GM19023 (cell line): ENCODE measurements around the gene TNIP2.
"Not testable (repeated sequence)": the region's sequence is repeated elsewhere in the genome, so short reads cannot be mapped to it uniquely, and the experiment has no call there.

Experiments
- ATAC-seq: cut with Tn5 transposase; IDR thresholded peaks from one replicate; pipeline ENCODE4 v1.9.1; 2021; ENCODE audit warnings: mild to moderate bottlenecking, moderate library complexity; ENCODE audit not compliant: unreplicated experiment

The TNIP2 gene

DNA sequence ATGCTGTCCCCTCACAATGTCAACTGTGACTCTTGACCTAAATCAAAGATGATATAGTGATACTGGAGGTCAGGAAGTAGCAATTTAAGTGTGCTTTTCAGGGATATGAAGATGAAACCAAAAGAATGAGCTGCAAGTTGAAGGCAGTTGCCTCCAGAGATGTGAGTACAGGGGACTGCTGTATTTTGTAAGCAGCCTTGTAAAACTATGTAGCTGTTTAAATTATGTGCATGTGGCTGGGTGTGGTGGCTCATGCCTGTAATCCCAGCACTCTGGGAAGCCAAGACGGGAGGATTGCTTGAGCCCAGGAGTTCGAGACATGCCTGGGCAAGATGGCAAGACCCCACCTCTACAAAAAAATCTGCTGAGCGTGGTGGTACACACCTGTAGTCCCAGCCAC, 15.1 kb upstream of the TNIP2 start:
- ATAC-seq = no peak

DNA sequence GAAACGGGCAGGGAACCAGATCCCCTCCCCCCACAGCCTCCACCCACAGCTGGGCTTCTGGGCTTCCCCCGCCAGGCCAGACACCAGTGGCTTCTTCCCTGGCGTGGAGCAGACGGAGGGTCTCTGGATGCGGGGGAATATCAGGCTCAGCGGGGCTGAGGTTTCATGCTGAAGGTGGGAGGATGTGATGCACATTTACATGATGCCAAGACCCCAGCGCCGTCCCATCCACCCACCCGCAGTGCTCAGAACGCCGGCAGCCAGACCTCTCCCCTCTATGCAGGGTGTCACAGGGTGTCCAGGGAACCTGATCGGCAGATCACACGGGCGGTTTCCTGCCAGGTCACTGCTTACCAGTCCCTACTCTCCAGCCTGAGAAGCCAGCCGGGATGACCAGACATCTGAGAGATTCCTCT, 12.8 kb upstream of the TNIP2 start:
- no peak for ATAC-seq

DNA sequence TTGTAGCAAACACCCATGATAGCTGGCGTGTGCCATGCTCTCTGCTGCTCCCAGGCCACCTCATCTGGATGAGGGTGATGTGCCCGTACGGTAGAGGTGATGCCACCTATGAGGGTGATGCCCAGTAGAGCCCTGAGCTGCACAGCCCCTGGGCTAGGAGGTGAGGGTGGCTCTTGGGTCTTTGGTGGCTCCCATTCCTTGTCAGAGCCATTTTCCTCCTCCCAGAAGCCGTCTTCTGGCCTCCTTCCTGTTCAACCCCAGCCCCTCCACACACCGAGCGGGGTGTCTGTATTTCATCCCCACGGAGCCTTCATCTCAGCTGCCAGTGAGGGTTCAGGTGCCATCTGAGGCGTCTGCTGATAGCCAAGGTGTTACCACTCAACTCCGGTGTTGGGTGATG, 12.0 kb upstream of the TNIP2 start:
- ATAC-seq = no peak

DNA sequence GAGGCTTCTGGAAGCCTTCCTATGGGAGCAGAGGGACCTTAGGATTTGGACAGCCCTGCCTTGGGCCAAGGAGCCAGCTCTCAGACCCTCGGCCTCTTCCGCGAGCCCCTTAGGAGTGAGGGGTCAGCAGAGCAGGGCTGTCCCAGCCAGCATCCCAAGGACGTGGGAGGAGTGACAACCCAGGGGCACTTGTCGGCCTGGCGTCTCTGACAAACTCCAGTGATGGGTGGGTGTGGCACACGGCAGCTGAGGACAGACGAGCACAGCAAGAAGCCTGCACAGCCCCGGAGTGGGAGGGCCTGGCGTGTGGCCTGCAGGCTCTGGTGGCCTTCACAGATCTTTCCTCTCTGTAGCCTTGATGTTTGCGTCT, 11.6 kb upstream of the TNIP2 start:
- no peak for ATAC-seq

DNA sequence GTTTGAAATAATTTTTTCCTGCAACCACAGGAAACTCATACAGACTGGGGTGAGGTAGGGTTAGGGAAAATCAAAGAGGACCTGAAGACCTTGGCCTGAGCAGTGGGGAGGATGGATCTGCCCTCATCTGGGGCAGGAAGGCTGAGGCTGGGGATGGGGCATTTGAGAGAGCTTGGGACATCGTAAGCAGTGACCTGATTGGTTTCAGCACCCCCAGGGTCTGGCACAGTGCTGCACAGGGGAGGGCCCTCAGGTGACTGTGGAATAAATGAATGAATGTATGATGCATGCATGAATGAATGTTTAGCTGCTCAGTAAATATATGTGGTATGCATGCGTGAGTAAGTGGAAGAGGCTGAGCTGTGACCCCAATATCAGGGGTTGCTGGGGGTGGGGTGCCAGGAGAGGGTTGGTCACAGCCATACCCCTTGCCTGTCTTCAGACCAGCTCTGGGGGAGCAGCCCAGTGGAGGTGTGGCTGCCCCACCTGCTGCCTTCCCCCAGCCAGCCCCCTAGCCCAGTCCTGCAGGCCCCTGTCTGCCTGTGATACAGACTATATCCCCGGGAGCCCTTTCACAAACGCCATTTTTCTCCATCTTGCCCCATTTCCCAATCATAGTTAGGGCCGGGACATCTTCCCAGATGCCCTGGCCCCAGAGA, 11.0 kb upstream of the TNIP2 start:
- no peak for ATAC-seq

DNA sequence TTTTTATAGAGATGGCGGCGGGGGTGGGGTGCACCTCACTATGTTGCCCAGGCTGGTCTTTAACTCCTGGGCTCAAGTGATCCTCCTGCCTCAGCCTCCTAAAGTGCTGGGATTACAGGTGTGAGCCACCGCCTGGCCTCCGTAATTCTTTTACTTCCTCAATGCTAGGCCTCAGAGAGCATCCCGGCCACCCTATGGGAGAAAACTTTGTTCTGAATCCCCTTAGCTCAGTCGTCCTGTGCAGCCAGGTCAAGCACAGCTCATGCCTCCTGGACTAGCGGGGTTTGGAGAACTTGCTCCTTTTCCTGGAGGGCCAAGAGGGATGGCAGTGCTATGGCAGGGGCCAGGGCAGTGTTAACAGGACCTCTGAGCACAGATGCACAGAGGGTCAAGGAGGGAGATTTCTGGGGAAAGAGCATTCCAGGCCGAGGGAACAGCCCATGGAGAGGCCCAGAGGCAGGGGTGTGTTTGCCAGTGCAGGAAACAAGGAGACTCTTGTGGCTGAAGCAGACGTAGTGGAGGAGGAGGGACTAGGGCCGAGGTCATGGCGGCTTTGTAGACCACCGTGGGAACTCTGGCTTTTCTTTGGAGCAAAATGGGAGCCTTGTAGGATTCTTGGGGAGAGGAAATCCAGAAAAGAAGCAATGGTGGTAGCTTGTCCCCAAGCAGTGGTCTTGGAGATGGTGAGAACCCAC, 9.8 kb upstream of the TNIP2 start:
- no peak for ATAC-seq

DNA sequence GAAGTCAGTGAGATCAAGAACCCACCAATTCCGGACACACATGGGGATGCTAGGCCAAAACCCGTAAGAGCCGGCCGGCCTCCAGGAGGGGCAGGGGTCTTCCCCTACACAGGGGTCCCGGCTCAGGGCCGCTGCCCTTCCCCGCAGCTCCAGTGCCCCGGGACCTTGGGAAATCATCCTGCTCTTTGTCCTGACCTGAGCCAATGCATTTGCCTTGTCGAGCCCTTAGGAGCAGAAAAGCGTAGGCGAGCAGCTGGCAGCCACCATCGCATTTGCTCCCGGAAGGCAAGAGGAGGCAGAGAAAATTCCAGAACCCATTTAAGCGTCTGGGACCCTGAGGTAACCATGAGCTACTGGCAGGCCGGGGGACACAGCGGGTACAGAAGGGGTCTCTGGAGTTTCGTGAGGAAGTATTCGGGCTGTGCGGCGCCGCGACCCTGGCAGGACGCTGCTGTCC, 7.4 kb upstream of the TNIP2 start:
- ATAC-seq = no peak

DNA sequence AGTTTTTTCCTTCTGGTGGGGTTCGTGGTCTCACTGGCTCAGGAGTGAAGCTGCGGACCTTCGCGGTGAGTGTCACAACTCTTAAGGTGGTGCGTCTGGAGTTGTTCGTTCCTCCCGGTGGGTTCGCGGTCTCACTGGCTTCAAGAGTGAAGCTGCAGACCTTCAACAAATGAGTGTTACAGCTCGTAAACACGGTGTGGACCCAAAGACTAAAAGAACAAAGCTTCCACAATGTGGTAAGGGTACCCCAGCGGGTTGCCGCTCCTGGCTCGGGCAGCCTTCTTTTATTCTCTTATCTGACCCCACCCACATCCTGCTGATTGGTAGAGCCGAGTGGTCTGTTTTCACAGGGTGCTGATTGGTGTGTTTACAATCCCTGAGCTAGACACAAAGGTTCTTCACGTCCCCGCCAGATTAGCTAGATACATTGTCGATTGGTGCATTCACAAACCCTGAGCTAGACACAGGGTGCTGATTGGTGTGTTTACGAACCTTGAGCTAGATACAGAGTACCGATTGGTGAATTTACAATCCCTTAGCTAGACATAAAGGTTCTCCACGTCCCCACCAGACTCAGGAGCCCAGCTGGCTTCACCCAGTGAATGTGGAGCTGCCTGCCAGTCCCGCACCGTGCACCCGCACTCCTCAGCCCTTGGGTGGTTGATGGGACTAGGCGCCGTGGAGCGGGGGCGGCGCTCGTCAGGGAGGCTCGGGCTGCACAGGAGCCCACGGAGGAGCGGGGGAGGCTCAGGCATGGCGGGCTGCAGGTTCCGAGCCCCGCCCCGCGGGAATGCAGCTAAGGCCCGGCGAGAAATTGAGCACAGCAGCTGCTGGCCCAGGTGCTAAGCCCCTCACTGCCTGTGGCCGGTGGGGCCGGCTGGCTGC, 6.6 kb upstream of the TNIP2 start:
- not testable (repeated sequence) for ATAC-seq

DNA sequence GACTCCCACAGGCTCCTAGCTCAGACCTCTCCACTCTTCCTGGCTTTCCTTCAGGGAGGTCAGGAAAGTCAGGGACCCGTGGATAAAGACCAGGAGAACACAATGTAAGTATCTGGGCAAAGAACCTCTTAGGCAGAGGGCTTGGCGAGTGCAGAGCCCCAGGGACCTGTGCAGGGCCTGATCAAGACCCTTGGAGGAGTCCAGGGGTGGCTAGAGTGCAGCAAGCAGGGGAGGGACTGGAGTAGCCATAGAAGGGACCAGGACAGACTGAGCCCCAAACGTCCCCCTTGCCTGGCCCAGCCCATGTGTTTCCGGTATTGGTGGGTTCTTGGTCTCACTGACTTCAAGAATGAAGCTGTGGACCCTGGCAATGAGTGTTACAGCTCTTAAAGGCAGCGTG, 5.9 kb upstream of the TNIP2 start:
- ATAC-seq = no peak

DNA sequence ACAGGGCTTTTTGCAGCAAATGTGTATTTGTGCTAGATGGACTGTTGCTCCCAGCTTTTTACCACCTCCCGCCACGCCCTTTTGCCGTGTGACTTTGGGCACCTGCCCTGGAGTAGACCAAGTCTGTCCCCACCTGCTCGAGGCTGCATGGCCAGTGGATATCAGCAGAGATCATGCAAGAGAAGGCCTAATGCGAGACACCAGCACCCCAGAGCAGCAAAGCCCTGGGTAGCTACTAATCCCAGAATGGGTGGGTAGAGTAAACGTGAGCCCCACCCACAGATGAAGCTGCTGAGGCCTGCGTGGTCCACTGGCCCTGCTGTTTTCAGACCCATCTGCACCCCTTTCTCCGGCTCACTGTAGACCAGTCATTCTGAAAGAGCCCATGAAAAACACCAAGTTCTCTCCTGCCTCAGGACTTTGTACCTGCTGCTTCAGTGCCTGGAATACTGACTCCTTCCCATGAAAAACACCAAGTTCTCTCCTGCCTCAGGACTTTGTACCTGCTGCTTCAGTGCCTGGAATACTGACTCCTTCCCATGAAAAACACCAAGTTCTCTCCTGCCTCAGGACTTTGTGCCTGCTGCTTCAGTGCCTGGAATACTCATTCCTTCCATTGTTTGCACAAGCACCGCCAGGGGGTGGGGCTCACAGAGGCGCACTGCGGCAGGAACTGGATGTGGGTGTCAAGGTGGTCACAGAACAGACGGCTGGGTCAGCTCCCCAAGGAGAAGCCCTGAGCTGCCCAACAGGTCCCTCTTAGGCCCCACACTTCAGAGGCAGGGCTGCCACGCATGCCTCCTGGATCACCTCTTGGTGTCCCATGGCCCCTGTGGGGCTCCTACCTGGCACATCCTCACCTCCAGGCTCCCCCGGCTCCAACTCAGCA, 5.1 kb upstream of the TNIP2 start:
- ATAC-seq = no peak

DNA sequence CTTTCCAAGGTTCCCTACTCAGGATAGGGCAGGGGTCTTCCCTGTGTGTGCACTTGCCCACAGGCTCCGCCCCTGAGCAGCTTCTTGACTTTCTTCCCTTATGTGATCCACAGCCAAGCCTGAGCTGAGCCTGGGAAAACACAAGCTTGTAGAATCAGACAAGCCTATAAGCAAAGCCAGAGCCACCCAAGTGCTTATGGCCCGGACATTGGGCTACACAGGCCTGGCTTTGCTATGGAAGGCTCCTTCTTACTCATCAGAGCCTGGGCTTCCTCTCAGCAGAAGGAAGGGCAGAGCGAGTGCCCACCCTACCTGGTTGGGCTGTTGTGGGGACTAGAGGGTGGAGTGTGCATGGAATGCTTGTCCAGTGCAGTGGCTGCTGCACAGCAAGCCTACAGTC, 1.3 kb upstream of the TNIP2 start:
- no peak for ATAC-seq

DNA sequence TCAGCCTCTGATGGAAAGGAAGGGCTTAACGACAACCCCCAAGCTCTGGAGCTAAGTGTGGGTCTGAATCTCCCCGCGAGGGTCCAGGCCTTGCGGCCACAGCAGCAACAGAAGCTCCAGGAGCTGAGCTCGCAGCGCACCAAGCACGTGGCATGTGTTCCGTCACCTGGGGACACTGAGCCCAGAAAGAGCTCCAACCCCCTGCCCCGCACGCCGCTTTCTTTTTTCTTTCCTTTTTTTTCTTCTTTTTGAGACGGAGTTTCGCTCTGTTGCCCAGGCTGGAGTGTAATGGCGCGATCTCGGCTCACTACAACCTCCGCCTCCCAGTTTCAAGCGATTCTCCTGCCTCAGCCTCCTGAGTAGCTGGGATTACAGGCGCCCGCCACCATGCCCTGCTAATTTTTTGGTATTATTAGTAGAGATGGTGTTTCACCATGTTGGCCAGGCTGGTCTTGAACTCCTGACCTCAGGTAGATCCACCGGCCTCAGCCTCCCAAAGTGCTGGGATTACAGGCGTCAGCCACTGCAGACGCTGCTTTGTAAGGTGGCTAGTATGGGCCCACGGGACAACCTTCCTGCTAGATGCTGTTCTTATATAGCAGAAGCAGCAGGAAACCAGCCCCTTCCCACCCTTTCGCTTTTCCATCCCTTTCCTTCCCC, 685 bp upstream of the TNIP2 start:
- ATAC-seq = no peak

DNA sequence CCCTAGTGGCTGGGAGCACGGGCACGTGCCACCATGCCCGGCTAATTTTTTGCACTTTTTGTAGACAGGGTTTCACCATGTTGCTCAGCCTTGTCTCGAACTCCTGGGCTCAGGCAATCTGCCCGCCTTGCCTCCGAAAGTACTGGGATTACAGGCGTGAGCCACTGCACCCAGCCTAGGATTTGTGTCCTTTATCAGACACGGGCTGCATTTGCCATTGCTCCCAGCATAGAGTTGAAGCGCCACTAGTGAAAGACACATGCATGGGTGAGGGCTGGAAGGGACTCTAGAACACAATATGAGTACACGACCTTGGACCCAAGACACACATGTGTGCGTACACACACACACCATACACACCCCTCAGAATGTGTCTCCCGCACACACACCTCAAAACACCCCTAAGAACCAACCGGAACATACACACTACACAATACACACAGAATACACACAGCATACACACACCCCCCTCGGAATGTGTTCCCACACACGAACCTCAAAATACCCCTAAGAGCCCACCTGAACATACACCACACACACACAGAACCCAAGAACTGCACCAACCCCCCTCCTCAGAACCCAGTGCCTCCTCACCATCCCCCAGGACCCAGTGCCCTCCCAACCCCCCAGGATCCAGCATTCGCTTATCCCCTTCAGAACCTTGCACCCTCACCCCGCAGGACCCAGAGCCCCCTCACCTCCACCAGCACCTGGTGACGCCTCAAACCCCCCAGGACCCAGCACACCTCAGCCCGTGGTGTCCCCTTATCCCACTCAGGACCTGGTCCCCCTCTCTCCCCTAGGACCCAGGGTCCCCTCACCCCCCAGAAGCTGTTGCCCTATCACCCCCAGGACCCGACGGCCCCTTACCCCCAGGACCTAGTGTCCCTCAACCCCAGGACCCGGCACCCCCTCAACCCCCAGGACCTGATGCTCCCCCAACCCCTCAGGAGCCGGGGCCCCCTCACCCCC, 1.0 kb downstream of the TNIP2 start:
- no peak for ATAC-seq

DNA sequence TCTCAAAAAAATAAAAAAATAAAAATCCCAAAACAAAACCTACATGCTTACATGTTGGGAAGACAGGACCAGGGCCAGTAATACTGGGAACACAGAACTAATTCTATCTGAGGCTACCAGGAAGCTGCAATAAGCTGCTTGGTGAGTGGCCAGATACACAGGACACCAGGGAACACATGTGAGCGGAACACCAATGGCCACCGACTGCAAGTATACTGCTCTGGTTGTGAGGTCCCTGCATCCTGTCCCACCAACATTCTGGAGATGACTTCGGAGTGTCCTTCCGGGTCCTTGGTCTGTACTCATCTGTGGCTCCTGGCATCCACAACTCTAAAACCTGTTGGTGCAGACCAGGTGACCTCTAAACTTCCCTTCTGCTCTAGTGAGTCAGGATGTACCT, 2.7 kb downstream of the TNIP2 start:
- ATAC-seq = no peak

DNA sequence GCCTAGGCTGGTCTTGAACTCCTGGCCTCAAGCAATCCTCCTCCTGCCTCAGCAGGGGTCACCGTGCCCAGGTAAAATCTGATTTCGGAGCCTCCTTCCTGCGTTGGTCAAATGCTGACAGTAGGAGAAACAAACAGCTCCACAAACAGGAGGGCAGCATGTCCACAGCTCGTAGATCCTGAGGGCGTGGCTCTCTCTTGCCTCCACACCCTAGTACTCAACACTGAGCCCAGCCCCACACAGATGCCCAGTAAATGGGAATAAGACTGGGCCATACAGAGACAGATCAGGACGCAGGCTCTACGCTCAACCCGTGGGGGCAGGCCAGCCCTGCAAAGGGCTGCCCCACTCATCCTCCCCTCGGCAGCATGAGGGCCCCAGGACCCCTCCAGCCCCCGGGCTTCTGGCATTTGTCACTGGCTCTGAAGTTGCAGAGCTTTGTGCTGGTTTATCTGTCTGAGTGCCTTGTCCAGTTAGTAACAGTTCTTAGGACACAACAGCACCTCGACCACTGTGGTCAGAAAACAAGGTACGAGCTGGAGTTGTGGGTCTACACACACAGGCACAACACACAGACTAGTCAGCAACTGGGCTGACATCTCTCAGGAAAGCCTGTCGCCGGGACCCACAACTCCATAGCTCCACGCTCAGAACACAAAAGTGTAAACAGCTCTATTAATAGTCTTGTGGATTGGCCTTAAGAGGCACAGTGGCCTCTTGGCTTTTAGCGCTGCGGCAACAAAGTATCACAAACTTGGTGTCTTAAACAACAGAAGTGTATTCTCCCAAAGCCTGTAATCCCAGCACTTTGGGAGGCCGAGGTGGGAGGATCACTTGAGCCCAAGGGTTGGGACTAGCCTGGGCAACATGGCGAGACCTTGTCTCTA, 5.2 kb downstream of the TNIP2 start:
- no peak for ATAC-seq

DNA sequence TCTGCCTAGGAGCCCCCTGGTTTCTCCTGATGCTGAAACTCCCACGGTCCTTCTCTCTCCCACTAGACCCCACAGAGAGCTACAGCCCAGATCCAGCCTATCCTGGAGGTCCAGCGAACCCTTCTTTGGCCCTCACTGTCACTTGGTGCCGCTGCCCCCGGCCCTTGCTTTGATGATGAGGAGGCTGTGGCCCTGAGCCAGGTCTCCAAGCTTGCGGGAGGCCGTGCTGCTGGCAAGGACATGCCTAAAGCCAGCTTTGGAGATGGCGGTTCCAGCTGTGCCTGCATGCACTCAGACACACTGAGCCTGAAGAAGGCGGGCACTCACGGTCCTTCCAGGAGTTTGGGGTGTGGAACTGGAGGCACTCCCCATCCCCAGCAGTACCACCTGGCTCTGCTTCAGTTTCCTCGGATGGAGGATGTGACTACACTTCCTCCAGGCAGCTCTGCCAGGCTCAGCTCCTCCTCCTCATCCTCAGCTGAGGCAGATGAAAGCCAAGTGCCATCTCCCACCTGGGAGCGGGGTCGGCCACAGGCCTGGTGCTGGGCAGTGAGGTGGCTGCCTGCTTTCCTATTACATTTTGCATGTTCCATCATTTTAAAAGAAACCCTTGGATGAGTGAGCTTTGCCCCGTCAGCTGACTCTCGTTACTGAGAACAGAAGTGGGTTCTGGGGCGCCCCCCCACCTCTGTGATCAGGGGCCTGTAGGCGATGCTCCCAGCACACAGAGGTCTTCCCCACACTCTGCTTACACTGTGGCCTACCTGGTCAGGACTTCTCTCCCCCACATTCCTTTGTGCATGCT, 9.0 kb downstream of the TNIP2 start:
- no peak for ATAC-seq
